Uterus (tissue), 2 donors: ENCODE measurements around the gene PARD6A.

Experiments used
- CTCF ChIP-seq, 4 experiments: fragments of 200-600 bp in 2 of 4; fragments of 450-650 bp in 2 of 4; sonication (generic) in 2 of 4; IDR thresholded peaks; one replicate each; pipeline ENCODE4 v1.5.1; 2016 to 2019; ENCODE audit warnings: antibody characterized with exemption in 4 of 4, mild to moderate bottlenecking in 2 of 4, moderate library complexity in 1 of 4
- POLR2A ChIP-seq, 2 donors: fragments of 450-650 bp; IDR thresholded peaks; one replicate each; pipeline ENCODE4 v1.6.1; 2016; ENCODE audit warnings: antibody characterized with exemption in 2 of 2, mild to moderate bottlenecking in 1 of 2, moderate library complexity in 1 of 2

DNA sequence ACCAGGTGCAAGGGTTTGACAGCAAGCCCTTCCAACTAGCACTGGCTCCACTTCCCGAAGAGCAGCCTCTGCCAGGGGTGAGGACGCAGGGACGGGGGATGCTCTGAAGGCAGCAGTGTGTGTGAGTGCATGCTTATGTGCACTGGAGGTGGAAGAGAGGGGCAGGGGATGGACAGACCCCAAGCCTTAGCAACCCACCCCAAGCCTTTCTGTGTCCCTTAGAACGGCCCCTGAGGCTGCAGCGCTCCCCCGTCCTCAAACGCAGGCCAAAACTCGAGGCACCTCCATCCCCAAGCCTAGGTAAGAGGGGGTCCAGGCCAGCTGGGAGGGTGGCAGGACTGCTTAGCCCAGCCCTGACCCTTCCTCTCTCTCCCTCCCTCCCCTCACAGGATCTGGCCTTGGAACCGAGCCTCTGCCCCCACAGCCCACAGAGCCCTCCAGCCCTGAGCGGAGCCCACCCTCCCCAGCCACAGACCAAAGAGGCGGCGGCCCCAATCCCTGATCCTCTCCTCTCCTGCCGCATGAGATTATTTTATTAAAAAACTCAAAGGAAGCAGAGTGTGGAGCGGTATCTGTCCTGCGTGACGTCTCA lies 3.6 kb upstream of the PARD6A start:
- TF ChIP-seq CTCF (IDR thresholded peaks at IDR 0.05) = no peak
- no peak for TF ChIP-seq POLR2A (IDR thresholded peaks at IDR 0.05)
